ENCODE data around the gene GAB2. TPM values are rescaled to one million over a fixed set of nuclear protein-coding genes. Genes with fewer than 3 reads are reported as not detected.

Gene GAB2
- total RNA-seq, 2 experiments from 2014 or later: 1.2 to 1.3 TPM

DNA sequence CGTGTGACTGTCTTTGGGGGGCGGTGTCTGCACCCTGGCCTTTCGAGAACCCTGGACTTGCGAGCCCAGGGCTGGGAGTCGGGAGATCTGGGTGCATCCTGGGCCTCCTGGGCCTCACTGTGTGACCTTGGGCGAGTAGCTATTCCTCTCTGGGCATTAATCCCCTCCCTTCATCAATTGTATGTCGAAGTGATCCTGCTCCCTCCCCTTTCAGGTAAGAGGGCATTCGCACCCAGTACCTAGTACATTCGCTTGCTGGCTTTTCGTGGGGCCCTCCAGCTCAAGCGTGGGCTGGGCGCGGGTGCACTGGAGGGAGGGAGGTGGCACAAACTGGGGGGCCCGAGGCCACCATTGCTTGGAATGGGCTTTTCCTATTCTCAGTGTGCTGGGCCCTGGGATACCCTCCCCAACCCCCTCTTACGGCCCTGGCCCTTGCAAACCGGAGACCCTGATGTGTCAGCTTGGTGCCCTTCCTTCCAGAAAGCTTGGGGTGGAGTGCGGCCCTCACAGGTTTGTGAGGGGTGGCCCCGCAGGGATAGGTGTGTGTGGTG, 228.4 kb downstream of the GAB2 start:
- H3K4me2 ChIP-seq (ENCODE audit: low read length): peak overlapping the region; percentile 84
- peaks cover 24% of the 10 kb centered on the region for H3K4me1 ChIP-seq (ENCODE audit: insufficient read depth, low read length, poor library complexity, severe bottlenecking)
- CTCF ChIA-PET (ENCODE audit: unreplicated experiment): interaction anchor here (0.8 to 1.0 kb wide), 2 partner anchors 41 to 57 kb away, joined by 3 read pairs; no protein-coding TSS in a partner anchor

GRCh38 chr11:78188286-78189173, 229.1 kb downstream of the GAB2 start, which contains the start of the genes KCTD21 and USP35:
KCTD21 (minus strand) TSS chr11:78188626; CDS start chr11:78174554, 14,072 bp downstream.
USP35 (plus strand) TSS chr11:78188919; CDS start chr11:78196246, 7,327 bp downstream.
- CTCF ChIA-PET (ENCODE audit: unreplicated experiment): interaction anchor here (0.8 to 1.0 kb wide), 2 partner anchors 40 to 58 kb away, joined by 3 read pairs; no protein-coding TSS in a partner anchor
- TF ChIP-seq EZH2phosphoT487 (IDR thresholded peaks at IDR 0.05; ENCODE audit: borderline replicate concordance, low read depth, low read length) (no peak), CTCF (conservative IDR thresholded peaks at IDR 0.05; ENCODE audit: low read length) (no peak)
- Histone ChIP-seq H3K9me2 (ENCODE audit: insufficient read depth, low read length) (no peaks in the 10 kb centered on the region), H3K36me3 (ENCODE audit: insufficient read depth, low read length) (no peaks in the 10 kb centered on the region), H3K9me3 (ENCODE audit: low read length) (no peaks in the 10 kb centered on the region), H3K4me2 (ENCODE audit: low read length) (peak within 1 kb of the TSS; percentile 84), H2AFZ (ENCODE audit: low read length) (peak within 1 kb of the TSS; percentile 83), H3K4me1 (ENCODE audit: insufficient read depth, low read length, poor library complexity, severe bottlenecking) (peaks cover 24% of the 10 kb centered on the region), H4K20me1 (ENCODE audit: insufficient read depth, low read length) (no peaks in the 10 kb centered on the region), H3K79me2 (ENCODE audit: insufficient read depth, low read depth, low read length) (no peaks in the 10 kb centered on the region), H3K4me3 (ENCODE audit: low read depth, low read length, poor library complexity, severe bottlenecking) (peak within 1 kb of the TSS; percentile 79), H3K27ac (ENCODE audit: low read depth, low read length, poor library complexity, severe bottlenecking) (no peak within 1 kb of the TSS)
- intact Hi-C loops (cut with micrococcal nuclease; ENCODE audit: unreplicated experiment): loop anchor here (1.0 to 2.0 kb wide), 3 partner anchors 34 to 194 kb away; partner anchors contain the start of genes ALG8 and INTS4
- DNase-seq (ENCODE audit: low spot score): peak; percentile 95
- POLR2A ChIA-PET: interaction anchor here (0.8 to 2.2 kb wide), 3 partner anchors 37 to 193 kb away, joined by 3 to 5 read pairs (median 4); partner anchors contain the start of gene ALG8
- no TSS peak for BruUV-seq (replicated peaks)

More for the DNA sequence above, 228.4 kb downstream of the GAB2 start:
- intact Hi-C loops (cut with micrococcal nuclease; ENCODE audit: unreplicated experiment): loop anchor here (2.0 kb wide), 2 partner anchors 34 to 194 kb away; partner anchors contain the start of gene INTS4
- H2AFZ ChIP-seq (ENCODE audit: low read length): peak overlapping the region; percentile 83
- no peak for DNase-seq (ENCODE audit: low spot score)
- peak overlapping the region; percentile 79 for H3K4me3 ChIP-seq (ENCODE audit: low read depth, low read length, poor library complexity, severe bottlenecking)
- BruUV-seq (replicated peaks): no TSS peak
- no peak for TF ChIP-seq CTCF (conservative IDR thresholded peaks at IDR 0.05; ENCODE audit: low read length)
- no peak for TF ChIP-seq EZH2phosphoT487 (IDR thresholded peaks at IDR 0.05; ENCODE audit: borderline replicate concordance, low read depth, low read length)
- POLR2A ChIA-PET: interaction anchor here (1.7 to 2.2 kb wide), 3 partner anchors 11 to 194 kb away, joined by 4 to 5 read pairs (median 5); partner anchors contain the start of gene ALG8
- no peaks in the 10 kb centered on the region for H3K9me2 ChIP-seq (ENCODE audit: insufficient read depth, low read length)
- H3K79me2 ChIP-seq (ENCODE audit: insufficient read depth, low read depth, low read length): no peaks in the 10 kb centered on the region
- no peaks in the 10 kb centered on the region for H3K36me3 ChIP-seq (ENCODE audit: insufficient read depth, low read length)
- no peaks in the 10 kb centered on the region for H3K9me3 ChIP-seq (ENCODE audit: low read length)
- H3K27ac ChIP-seq (ENCODE audit: low read depth, low read length, poor library complexity, severe bottlenecking): no peak overlapping the region
- no peaks in the 10 kb centered on the region for H4K20me1 ChIP-seq (ENCODE audit: insufficient read depth, low read length)
